Muscle of arm (tissue), 14 donors: Measurements from ENCODE around the gene SFXN3. TPM values are rescaled to one million over a fixed set of nuclear protein-coding genes. Genes with fewer than 3 reads are reported as not detected.

ENCODE experiments used
- DNase-seq: peaks from one replicate; pipeline ENCODE4 v3.0.0-alpha.2; 2013
- long read RNA-seq, 11 donors: transcript quantifications; one replicate each; lab custom pipeline, GENCODE V29; 2026
- polyA plus RNA-seq, 12 donors: library from polyadenylated mRNA; unstranded; fragments of 120-200 nt; gene quantifications; one replicate each; pipeline ENCODE4 v1.2.1, GENCODE V29; 2013; ENCODE audit not compliant: insufficient read length in 12 of 12

Gene SFXN3
- 10 to 100 TPM in 11 of 12 donors, not detected in 1; 17.8 to 63.0 (median 21.3) TPM for polyA plus RNA-seq
- long read RNA-seq, donor 1, partial matches to known transcripts, result 0 of 3 reads
- long read RNA-seq, donor 1, other reads (novel, unspliced or antisense), result 0 of 3 reads
- long read RNA-seq, donor 2, partial matches to known transcripts, result 0 of 2 reads
- long read RNA-seq, donor 2, other reads (novel, unspliced or antisense), result 0 of 2 reads
- long read RNA-seq, donor 3, result 0 reads
- long read RNA-seq, donor 4, result 0 reads
- long read RNA-seq, donor 5, result 0 reads
- long read RNA-seq, donor 6, result 0 reads
- long read RNA-seq, donor 7, result 0 reads
- long read RNA-seq, donor 8, partial matches to known transcripts, result 5 of 7 reads
- long read RNA-seq, donor 8, other reads (novel, unspliced or antisense), result 0 of 7 reads
- long read RNA-seq, donor 9, result 0 reads
- long read RNA-seq, donor 10, partial matches to known transcripts, result 0 of 1 reads
- long read RNA-seq, donor 10, other reads (novel, unspliced or antisense), result 0 of 1 reads
- long read RNA-seq, donor 11, partial matches to known transcripts, result 0 of 2 reads
- long read RNA-seq, donor 11, other reads (novel, unspliced or antisense), result 0 of 2 reads

GRCh38 chr10:101031128-101031795 is at the start of gene SFXN3, which contains the start of gene PDZD7:
Gene SFXN3 (plus strand): TSS chr10:101031234. CDS start chr10:101034695, 3,461 bp downstream.
Gene PDZD7 (minus strand): TSS chr10:101031129. CDS start chr10:101030219, 910 bp downstream.
- DNase-seq, result peak; percentile 88

GRCh38 chr10:100982916-100983830 is 47.9 kb upstream of the SFXN3 start:
- no peak for DNase-seq

- DNase-seq, result no peak
Measured at GRCh38 chr10:100983868-100984671, 47.0 kb upstream of the SFXN3 start.

- DNase-seq, result no peak
Measured at GRCh38 chr10:100984672-100985177, 46.3 kb upstream of the SFXN3 start.

GRCh38 chr10:100985336-100985735 is 45.7 kb upstream of the SFXN3 start:
- no peak for DNase-seq

- DNase-seq, result no peak
Measured at GRCh38 chr10:100986623-100986951, 44.4 kb upstream of the SFXN3 start.

GRCh38 chr10:100986952-100987684 is 43.9 kb upstream of the SFXN3 start, which contains the start of the genes MRPL43 and TWNK:
Gene MRPL43 (minus strand): TSS chr10:100987497. CDS start chr10:100987443, 54 bp downstream.
Gene TWNK (plus strand): TSS chr10:100987543. CDS start chr10:100988211, 668 bp downstream.
- DNase-seq, result peak; percentile 88

GRCh38 chr10:100987685-100988049 is 43.4 kb upstream of the SFXN3 start:
- no peak for DNase-seq

- DNase-seq, result no peak
Measured at GRCh38 chr10:100988166-100988565, 42.9 kb upstream of the SFXN3 start.

GRCh38 chr10:100989088-100989487 is 41.9 kb upstream of the SFXN3 start:
- no peak for DNase-seq

GRCh38 chr10:100993986-100994708 is 36.9 kb upstream of the SFXN3 start:
- DNase-seq, result peak; percentile 61

GRCh38 chr10:100995181-100995580 is 35.9 kb upstream of the SFXN3 start:
- DNase-seq, result no peak

GRCh38 chr10:100996678-100997359 is 34.2 kb upstream of the SFXN3 start:
- no peak for DNase-seq

GRCh38 chr10:100997360-100998182 is 33.5 kb upstream of the SFXN3 start:
- DNase-seq, result peak; percentile 41

GRCh38 chr10:100998183-100998990 is 32.6 kb upstream of the SFXN3 start:
- peak; percentile 90 for DNase-seq

GRCh38 chr10:100998991-100999741 is 31.9 kb upstream of the SFXN3 start:
- DNase-seq, result peak; percentile 84
